Measurements from ENCODE around the gene TANC2.

DNA sequence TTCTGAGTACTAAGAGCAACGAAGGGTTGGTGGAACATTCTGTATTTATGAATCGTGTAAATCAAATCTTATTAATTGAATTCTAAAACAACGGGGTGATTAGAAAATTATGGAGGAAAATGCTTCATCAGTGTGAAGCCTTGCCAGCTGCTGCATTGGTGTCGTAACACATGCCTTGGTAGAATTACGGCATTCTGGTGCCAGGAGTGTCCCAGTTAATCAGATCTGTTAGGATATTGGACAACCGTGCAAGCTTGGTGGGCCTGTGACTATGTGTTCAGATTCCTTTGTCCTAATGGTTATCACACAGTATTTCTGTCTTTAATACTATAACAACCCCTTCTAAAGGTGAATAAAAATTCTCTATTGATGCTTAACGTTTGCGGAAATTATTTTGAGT is 44.2 kb upstream of the TANC2 start:
- no peak for TF ChIP-seq SUZ12 (IDR thresholded peaks at IDR 0.05; ENCODE audit: extremely low read depth, insufficient read depth, insufficient read length)
- TF ChIP-seq ZNF274 (IDR thresholded peaks at IDR 0.05; ENCODE audit: low read depth, low read length) = no peak
- no peak for TF ChIP-seq YY1 (IDR thresholded peaks at IDR 0.05; ENCODE audit: insufficient read depth, insufficient read length)

Measured in NT2/D1 (cell line).